Left ventricle myocardium inferior (tissue), 1 donor: Measurements from ENCODE around the gene FBN1. TPM values are rescaled to one million over a fixed set of nuclear protein-coding genes. Genes with fewer than 3 reads are reported as not detected.

Experiments
- DNase-seq: peaks from one replicate; pipeline ENCODE4 v3.0.0-alpha.2; 2020
- H3K27ac ChIP-seq: fragments of 200-600 bp; replicated peaks from 2 replicates; pipeline ENCODE4 v1.8.0; 2021
- H3K27me3 ChIP-seq: fragments of 200-600 bp; 2 replicates; pipeline ENCODE4 v1.8.0; 2021; ENCODE audit warnings: low read depth
- H3K36me3 ChIP-seq: fragments of 200-600 bp; 2 replicates; pipeline ENCODE4 v1.8.0; 2021
- H3K4me1 ChIP-seq: fragments of 200-600 bp; 2 replicates; pipeline ENCODE4 v1.8.0; 2021
- H3K4me3 ChIP-seq: fragments of 200-600 bp; 2 replicates; pipeline ENCODE4 v1.8.0; 2021; ENCODE audit warnings: mild to moderate bottlenecking, moderate library complexity
- H3K9me3 ChIP-seq: fragments of 200-600 bp; replicated peaks from 2 replicates; pipeline ENCODE4 v1.8.0; 2021
- CTCF ChIP-seq: fragments of 200-600 bp; IDR thresholded peaks from 2 replicates; pipeline ENCODE4 v1.8.0; 2021; ENCODE audit warnings: antibody characterized with exemption, mild to moderate bottlenecking, borderline replicate concordance
- intact Hi-C: fragments of 100-400 bp; cut with micrococcal nuclease; formaldehyde crosslinking; loops from one replicate; pipeline ENCODE4 v1.11.0; 2022
- total RNA-seq: library from RNA; stranded (reverse); fragmentation: NEBNext Ultra II Directional; extraction: Animal tissue kit (Norgen Biotek cat#: 25700); gene quantifications from one replicate; pipeline ENCODE4 v1.2.1, GENCODE V29; 2021
- donor health status: DM: no; HTN: yes; CAD: no; lungs with severe emphysema.

FBN1 gene
- total RNA-seq, 1 donor from 2014 or later, result 45.5 TPM

DNA sequence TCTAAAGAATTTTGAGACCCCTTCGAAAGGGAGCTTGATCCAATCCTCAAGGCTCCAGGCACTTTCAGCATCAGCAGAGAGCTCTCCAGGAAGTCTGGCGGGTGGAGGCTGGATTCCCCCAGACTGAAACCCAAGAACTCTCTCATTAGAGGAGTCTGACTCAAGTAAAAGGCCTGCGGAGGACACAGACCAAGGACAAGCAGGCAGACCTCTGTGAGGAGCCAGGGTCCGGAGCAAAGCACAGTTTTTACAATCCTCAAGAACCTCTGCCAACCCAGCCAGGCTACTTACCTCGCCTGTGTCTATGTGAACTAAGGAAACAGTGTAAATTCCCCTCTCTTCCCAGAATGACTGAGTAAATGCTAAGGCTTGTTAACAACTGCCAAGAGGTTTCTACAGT lies 86.2 kb downstream of the FBN1 start:
- Histone ChIP-seq H3K36me3 (no peaks in the 10 kb centered on the region), H3K4me3 (no peak overlapping the region), H3K9me3 (no peaks in the 10 kb centered on the region), H3K27ac (peak overlapping the region; percentile 57), H3K27me3 (no peaks in the 10 kb centered on the region), H3K4me1 (peaks cover 56% of the 10 kb centered on the region)
- intact Hi-C loops, result no loop called here
- peak; percentile 17 for DNase-seq
- no peak for TF ChIP-seq CTCF

DNA sequence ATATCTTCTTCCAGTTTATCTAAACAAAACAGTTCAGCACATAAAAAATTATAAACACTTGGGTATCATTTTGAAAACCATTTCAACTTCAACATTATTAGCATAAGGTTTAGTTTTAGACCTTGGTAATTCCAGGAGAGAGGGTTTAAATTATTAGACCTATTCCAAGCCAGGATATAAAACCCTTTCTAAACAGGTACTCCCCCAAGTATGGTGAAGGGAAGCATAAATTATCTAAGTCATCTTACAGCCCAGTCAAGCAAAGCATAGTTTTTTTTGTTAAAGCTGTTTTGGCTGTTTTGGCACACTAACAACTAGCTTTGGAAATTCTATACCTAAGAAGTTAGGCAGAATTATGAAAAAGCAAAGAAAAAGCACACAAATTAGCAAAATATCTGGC lies 87.3 kb downstream of the FBN1 start:
- DNase-seq, result no peak
- Histone ChIP-seq H3K27me3 (no peaks in the 10 kb centered on the region), H3K36me3 (no peaks in the 10 kb centered on the region), H3K4me3 (no peak overlapping the region), H3K4me1 (peaks cover 56% of the 10 kb centered on the region), H3K9me3 (no peaks in the 10 kb centered on the region), H3K27ac (no peak overlapping the region)
- intact Hi-C loops, result no loop called here
- no peak for TF ChIP-seq CTCF

- Histone ChIP-seq H3K27me3 (no peaks in the 10 kb centered on the region), H3K4me3 (no peak overlapping the region), H3K27ac (peak overlapping the region; percentile 75), H3K9me3 (no peaks in the 10 kb centered on the region), H3K4me1 (peaks cover 56% of the 10 kb centered on the region), H3K36me3 (no peaks in the 10 kb centered on the region)
- intact Hi-C loops, result no loop called here
- DNase-seq, result peak; percentile 45
- TF ChIP-seq CTCF, result no peak
Measured at GRCh38 chr15:48557335-48557734, 88.2 kb downstream of the FBN1 start.

DNA sequence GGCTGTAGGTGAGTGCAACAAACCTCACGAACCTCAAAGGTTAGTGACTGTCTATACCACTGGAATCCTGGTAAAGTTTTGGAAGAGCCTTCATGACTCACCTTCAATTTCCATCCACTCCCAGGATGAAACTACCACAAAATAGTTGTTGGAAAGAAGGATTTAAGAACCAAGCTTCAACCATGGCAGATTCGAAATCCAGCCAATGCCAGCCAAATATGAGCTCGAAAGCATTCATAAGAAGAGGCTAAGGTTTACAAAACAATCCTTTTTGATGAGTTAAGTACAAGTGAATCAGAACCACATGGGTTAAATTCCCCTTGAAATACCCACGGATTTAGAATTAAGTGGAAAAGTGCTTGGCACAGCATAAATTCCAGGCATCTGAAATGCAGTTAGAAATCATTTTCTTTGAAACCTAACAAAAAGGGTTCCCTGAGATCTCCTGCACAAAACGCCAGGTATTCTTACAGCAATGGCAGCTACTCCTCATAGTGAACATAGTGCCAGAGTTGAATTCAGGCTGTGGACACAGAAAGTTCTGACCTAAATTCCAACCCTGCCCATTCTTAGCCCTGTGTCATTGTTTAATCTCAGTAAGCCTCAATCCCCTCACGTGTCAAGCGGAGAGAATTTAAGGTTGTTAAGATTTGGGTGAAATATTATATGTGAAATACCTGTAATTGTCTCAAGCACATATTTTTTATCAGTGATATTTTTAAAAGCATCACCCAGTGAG lies 89.2 kb downstream of the FBN1 start:
- H3K4me3 ChIP-seq, result no peak overlapping the region
- H3K4me1 ChIP-seq, result peaks cover 58% of the 10 kb centered on the region
- H3K27me3 ChIP-seq, result no peaks in the 10 kb centered on the region
- peak overlapping the region; percentile 75 for H3K27ac ChIP-seq
- DNase-seq, result no peak
- TF ChIP-seq CTCF, result no peak
- H3K9me3 ChIP-seq, result no peaks in the 10 kb centered on the region
- H3K36me3 ChIP-seq, result no peaks in the 10 kb centered on the region
- intact Hi-C loops, result no loop called here

DNA sequence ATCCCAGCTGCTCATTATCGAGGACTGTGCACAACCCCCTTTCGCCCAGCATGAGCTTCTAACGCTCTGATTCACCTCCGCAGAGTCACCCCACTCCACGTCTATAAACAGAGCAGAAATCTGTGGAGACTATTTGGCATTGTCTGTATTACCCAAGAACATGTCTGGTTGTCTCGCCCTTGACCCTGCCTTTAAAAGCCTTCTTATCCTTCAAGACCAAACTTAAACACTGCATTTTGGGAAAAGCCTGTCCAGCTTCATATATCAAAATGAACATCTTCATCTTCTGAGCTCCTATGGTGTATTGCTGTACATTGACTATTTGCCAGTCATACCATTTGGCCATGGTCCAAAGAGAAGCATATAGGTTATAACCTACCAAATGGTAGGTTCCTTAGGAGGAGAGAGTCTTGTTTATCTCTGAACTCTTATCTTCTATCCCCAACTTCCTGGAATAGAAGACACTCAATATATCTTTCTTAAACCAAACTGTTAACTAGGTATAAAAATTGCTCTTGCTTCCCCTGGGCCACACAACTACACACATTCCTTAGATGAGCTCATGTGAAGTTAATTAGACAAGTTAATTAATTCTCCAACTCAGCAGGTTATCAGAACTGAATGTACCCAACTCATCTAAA lies 90.1 kb downstream of the FBN1 start:
- intact Hi-C loops, result no loop called here
- Histone ChIP-seq H3K9me3 (no peaks in the 10 kb centered on the region), H3K36me3 (no peaks in the 10 kb centered on the region), H3K4me3 (no peak overlapping the region), H3K27me3 (no peaks in the 10 kb centered on the region), H3K4me1 (peaks cover 59% of the 10 kb centered on the region), H3K27ac (no peak overlapping the region)
- no peak for DNase-seq
- no peak for TF ChIP-seq CTCF
